Erythroblast (primary cell): ENCODE results near the gene RRM2.

Experiments used
- GATA1 ChIP-seq: IDR thresholded peaks from 2 replicates; pipeline ENCODE4 v1.6.1; 2011; ENCODE audit warnings: low read depth, mild to moderate bottlenecking, control low read depth, low read length, moderate library complexity
- POLR2A ChIP-seq: IDR thresholded peaks from 2 replicates; pipeline ENCODE4 v1.6.1; 2011; ENCODE audit warnings: mild to moderate bottlenecking, low read length

- TF ChIP-seq POLR2A (no peak), GATA1 (no peak)
Observed at GRCh38 chr2:10129490-10129889, 7.0 kb downstream of the RRM2 start.
